Raji (cell line): ENCODE results near the gene INTS7.

Source experiments
- POLR2A ChIP-seq: IDR thresholded peaks from 2 replicates; pipeline ENCODE4 v1.6.1; 2011; ENCODE audit warnings: low read depth, low read length, control low read depth; ENCODE audit not compliant: insufficient read depth

Gene INTS7

GRCh38 chr1:212035123-212035834 is at the start of gene INTS7, which contains the start of gene DTL:
TSS of gene INTS7 (minus strand) at chr1:212035557. CDS start at chr1:212035437, 120 bp downstream.
TSS of gene DTL (plus strand) at chr1:212035748. CDS start at chr1:212035891, 143 bp downstream.
- TF ChIP-seq POLR2A = peak; percentile 85

DNA sequence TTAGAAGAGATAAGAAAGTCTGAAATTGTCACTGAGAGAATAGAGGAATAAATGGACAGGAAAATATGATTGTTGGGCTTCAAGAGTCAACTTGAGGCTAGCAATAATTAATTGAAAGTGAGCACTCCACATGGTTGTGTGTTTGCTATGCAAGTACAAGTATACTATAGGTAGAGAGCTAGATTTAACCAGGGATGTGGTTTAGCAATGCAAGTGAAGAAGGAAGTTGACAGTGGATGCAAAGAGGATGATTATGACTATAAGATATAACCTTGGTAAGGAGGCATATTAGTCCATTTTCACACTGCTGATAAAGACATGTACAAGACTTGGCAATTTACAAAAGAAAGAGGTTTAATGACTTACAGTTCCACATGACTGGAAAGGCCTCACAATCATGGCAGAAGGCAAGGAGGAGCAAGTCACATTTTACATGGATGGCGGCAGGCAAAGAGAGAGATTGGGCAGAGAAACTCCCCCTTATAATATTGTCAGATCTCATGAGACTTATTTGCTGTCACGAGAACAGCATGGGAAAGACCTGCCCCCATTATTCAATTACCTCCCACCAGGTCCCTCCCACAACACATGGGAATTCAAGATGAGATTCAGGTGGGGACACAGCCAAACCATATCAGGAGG is 47.5 kb upstream of the INTS7 start:
- TF ChIP-seq POLR2A = no peak

DNA sequence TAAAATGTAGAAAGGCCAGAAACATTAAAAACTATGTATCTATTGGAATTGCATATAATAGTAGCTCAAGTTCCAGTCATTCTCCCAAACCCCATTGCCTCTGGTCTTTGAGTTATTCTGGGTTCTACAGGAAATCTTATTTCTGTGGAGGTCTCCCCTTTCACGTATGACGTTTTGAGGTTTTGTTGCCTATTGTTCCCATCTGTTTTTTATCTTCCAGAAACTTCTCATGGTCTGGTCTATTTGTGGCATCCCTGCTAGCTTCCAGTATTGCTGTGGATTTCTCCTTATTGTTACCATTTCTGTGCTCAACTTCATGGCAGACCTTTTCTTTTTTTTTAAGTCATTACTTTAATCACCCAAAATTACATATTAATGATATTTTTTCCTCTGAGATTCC is 43.5 kb upstream of the INTS7 start:
- no peak for TF ChIP-seq POLR2A

DNA sequence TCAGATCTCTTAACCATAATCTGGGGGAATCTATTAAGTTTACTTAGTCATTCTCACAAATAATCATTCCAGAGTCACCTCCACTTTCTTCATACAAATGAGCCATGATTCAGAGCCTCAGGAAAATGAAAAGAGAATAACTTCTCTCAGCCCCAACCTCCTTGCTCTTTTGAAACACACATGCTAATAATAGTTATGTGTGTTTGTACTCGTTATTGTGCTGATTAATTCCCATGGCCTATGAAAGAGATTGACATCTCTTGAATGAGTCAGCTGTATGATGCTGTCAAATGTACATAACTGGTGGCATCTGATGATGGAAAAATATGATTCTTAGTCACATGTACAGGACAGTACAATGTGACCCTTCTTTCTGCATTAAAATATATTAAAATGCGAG is 41.7 kb upstream of the INTS7 start:
- no peak for TF ChIP-seq POLR2A

DNA sequence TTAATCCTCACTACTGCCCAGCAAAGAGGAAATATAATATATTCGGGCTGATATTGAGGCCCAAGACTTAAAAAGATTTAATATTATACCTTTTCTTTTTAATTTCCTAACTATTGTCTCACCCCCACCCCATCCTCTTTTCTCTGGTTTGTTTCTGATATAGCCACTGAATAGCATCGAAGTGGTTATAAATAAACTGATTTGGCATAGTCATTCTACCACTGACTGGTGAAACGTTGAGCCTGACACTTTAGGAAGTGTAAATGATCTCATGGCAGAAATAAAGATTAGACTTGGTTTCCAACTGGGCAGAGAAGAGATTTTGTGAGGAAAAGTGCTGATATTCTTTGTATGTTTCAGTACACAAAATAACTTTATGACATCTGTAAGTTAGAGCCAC is 39.5 kb upstream of the INTS7 start:
- no peak for TF ChIP-seq POLR2A

DNA sequence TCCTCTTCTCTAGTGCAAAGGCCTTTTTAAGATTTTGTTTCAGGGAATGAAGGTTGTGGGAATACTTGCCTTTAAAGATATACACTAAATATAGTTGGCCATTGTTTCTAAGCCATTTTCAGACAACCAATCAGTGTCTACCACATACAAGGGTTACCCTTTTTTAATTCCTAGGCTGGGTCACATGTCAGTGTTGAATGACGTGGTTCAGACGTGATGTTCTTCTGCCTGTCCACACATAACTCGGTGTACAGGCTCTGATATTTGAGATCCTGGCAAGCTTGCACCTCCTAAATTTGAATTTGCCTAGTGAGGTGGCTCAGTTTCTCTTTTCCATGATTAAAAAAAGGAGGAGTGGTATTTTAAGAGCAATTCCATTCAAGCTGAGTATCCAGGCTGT is 39.0 kb upstream of the INTS7 start:
- TF ChIP-seq POLR2A = no peak

GRCh38 chr1:212073490-212073889 is 38.1 kb upstream of the INTS7 start:
- no peak for TF ChIP-seq POLR2A

GRCh38 chr1:212072047-212072446 is 36.7 kb upstream of the INTS7 start:
- no peak for TF ChIP-seq POLR2A

- TF ChIP-seq POLR2A = no peak
These were observed 35.5 kb upstream of the INTS7 start for GRCh38 chr1:212070720-212071302.

DNA sequence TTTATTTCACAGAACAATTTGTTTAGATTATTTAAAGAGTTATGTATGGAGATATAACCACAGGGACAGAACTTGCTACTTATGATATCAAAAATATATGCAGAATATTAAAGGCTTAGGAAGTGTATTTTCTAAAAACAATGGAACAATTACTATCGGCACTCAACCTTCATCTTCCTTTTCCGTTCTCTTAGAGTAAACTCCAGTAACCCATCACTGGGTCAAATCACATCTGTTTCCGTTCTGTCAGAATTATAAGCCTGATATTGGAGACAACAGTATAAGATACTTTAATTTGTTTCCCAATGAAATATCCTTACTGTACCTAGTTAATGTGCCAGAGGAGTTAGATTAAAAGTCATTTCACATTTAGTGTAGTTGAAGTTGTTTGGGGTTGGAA is 32.4 kb upstream of the INTS7 start:
- TF ChIP-seq POLR2A = no peak

DNA sequence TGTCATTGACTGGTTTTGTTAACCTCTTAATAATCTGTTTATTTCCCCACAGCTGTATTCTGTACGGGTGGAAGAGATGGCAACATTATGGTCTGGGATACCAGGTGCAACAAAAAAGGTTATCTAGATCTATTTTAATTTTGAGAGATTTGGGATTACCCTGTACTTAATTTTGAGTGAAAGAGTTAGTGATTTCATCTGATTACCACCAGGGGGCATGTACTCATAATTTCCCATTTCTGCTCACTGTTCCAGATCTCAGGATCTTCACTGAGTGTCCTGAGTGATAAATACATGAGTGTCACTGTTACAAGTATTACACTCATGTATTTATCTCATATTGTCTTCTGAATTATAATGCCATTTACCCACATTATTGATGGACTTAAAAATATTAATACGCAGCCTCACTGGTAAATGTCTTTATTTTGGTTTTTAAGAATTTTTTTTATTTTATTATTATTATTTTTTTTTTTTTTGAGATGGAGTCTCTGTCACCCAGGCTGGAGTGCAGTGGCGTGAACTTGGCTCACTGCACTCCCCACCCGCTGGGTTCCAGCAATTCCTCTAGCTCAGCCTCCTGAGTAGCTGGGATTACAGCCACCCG is 27.6 kb upstream of the INTS7 start:
- no peak for TF ChIP-seq POLR2A

- TF ChIP-seq POLR2A = no peak
These were observed 25.5 kb upstream of the INTS7 start for GRCh38 chr1:212060632-212061472.

GRCh38 chr1:212055333-212055732 is 20.0 kb upstream of the INTS7 start:
- no peak for TF ChIP-seq POLR2A

DNA sequence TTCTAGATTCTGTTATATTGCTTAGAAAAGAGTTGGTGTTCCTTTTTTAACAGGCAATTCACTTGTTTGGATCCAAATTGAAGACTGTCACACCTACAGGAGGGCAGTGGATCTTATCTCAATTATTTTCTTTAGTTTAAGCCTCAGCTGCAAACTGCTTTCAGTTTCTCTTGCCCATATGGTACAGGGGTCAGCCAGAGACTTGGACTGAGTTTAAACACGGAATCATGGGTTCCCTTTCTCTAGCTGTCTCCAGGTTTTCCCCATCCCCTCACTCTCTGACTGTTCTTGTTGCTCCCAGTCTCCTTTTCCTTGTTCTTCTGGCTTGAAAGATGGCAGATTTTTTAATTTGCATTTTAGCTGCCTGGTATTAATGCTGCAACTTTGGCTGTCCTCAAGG is 18.6 kb upstream of the INTS7 start:
- no peak for TF ChIP-seq POLR2A

- TF ChIP-seq POLR2A = no peak
These were observed 10.6 kb upstream of the INTS7 start for GRCh38 chr1:212045981-212046380.
